ENCODE measurements around the gene TBRG1.

- TF ChIP-seq, protein P1, sequence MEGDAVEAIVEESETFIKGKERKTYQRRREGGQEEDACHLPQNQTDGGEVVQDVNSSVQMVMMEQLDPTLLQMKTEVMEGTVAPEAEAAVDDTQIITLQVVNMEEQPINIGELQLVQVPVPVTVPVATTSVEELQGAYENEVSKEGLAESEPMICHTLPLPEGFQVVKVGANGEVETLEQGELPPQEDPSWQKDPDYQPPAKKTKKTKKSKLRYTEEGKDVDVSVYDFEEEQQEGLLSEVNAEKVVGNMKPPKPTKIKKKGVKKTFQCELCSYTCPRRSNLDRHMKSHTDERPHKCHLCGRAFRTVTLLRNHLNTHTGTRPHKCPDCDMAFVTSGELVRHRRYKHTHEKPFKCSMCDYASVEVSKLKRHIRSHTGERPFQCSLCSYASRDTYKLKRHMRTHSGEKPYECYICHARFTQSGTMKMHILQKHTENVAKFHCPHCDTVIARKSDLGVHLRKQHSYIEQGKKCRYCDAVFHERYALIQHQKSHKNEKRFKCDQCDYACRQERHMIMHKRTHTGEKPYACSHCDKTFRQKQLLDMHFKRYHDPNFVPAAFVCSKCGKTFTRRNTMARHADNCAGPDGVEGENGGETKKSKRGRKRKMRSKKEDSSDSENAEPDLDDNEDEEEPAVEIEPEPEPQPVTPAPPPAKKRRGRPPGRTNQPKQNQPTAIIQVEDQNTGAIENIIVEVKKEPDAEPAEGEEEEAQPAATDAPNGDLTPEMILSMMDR (IDR thresholded peaks at IDR 0.05) = no peak
- no peak for TF ChIP-seq POLR2A (IDR thresholded peaks at IDR 0.05)
Measured at GRCh38 chr11:124577716-124578427, 44.8 kb upstream of the TBRG1 start.

All from uterus (tissue), 2 donors.